Measurements from ENCODE around the gene BMP2K.

Gene BMP2K

DNA sequence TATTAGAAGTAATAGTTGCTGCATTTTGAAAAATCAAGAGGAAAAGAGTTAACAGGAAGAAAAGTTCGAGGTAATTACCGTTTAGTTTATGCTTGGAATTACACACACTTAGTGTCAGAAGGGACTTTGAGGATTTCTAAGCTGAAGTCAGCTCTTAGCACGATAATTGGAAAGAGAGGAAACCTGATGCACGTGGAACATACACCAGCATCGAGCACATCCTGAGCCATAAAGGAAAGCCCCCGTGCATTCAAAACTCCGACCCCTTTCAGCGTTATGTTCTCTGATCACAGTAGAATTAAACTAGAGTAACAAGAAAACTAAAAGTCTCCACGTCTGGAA is 163.5 kb downstream of the BMP2K start:
- no peak for DNase-seq

DNA sequence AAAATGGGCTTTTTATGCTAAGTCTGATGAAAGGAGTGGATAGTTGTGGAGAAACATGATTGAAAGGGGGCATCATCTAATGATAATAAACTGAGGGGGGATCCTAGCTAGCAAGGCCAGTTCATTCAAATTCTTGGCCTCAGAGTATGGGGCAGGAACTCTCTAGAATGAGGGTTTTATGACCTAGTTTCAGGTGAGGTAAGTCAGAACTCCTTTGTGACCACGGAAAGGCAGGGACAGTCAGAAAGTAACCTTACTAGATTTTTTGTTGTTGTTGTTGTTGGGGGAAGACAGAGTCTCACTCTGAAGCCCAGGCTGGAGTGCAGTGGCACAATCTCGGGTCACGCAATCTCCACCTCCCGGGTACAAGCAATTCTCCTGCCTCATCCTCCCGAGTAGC is 164.6 kb downstream of the BMP2K start:
- DNase-seq: no peak

DNA sequence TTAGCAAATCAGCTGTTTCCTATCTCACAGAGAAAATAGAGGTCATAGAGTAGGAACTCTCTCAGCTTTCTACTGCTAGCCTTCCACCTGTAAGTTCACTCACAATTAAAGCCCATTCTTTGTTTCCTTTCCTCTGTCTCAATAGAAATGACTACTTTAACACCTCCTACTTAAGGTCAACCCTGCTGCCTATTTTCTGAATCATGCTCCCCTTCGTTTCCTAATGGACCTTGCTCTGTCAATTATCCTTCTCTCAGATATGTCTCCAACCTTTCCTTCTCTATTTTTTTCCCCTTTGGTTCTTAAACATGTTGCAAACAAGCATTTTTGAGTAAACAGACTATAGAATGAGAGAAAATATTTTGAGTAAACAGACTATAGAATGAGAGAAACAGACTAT is 168.2 kb downstream of the BMP2K start:
- no peak for DNase-seq

DNA sequence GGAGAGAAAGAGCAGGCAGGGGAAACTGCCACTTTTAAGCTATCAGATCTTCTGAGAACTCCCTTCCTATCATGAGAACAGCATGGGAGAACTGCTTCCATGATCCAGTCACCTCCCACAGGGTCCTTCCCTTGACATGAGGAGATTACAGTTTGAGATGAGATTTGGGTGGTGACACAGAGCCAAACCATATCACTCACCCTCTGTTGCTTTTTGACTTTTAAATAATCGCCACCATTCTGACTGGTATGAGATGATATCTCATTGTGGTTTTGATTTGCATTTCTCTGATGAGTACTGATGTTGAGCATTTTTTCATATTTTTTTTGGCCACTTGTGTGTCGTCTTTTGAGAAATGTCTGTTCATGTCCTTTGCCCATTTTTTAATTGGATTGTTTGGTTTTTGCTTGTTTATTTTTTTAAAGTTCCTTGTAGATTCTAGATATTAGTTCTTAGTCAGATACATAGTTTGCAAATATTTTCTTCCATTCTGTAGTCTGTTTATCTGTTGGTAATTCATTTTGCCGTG is 169.6 kb downstream of the BMP2K start:
- no peak for DNase-seq

DNA sequence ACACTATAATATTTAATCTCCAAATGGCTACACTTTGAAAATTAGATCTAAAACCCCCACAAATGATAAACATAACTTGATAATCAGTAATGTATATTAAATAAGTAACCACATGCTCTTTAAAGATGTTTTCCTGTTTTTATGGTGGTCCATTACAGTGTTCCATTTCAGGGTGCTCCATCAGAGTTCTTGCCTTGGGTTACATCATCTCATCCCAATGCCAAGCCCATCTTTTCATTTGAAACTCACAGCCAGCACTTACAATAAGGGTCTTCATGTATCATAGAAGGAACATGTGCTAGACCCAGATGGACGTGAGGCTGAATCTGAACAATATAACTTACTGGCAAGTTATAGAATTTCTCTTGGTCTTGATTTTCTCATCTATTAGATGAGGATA is 173.6 kb downstream of the BMP2K start:
- DNase-seq: no peak

DNA sequence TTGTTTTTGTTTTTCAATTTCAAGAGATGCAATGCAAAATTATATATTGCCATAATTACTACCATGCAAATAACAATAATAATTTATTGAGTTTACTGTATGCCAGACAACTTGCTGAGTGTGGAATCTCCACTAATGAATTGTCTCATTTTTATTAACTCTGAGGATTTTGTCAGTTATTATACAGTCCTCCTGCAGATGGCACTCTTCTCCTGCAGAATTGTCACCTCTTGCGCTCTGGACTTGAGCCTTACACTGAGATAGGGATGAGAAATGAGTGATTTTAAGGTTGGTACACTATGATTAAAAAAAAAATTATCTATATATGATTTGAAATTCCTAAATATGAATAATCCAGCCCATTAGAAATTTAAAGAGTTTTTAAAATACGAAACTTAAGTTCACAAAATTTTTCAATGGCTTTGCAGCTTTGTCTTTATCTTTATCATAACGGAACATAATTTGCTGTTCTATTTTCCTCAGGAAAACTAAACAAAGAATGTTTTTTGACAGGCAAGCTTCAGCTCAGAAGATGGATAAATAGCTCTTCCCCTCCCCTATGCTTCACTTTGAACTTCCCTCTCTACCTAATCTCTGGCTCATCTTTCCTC is 175.8 kb downstream of the BMP2K start:
- no peak for DNase-seq

DNA sequence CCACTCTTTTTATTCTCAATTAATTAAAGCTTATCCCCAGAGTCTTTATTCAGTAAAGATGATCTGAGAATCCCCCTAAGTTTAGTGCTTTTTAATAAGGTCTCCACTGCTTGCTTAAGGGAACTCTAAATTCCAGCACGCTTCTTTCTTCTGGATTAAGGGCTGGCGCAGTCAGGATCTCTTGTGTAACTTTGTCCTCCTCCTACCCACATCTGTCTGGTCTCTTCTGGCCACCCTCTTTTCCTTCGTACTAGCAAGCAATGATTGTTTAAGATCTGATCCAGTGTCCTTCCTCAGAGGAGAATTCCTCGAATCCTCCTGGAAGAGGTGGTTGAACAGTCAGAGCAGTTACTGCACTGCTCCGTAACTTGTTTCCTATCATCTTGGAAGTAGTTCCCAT is 177.1 kb downstream of the BMP2K start:
- no peak for DNase-seq

DNA sequence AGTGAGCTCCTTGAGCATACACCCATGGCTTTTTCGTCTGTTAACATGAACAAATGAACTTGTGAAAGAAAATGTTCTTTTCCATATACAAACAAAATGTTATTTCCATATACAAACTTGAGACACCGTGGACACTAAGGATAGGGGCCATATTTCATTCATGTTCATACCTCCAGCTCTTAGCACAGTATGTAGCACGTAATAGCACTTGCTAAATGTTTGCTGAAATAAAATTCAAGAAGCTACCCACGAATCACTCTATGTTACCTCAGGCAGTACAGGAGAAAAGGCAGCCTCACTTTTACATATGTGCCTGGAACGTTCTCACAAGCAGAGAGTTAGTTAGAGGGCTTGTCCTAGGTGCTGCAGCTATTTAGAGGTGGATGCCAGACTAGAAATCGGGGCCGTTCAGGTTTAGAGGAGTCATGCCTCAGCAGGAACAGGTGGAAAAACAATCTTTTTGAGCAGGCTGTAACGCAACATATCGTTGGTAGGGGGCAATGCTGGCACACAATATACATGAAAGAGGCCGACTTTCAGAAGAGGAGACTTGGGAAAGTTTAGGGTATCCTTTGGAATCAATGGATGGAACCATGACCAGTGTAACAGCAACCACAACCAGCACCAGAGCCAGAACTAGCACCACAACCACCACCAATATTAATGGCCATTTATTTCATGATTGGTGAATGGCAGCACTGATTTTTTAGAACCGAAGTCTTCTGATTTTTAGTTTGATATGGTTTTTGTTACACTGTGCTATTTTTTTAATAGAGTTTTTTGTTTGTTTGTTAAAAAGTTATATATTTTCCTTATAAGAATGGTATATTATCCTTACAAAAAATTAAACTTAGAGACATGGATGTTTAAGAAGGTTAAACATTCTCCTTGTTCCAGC is 177.9 kb downstream of the BMP2K start:
- no peak for DNase-seq

DNA sequence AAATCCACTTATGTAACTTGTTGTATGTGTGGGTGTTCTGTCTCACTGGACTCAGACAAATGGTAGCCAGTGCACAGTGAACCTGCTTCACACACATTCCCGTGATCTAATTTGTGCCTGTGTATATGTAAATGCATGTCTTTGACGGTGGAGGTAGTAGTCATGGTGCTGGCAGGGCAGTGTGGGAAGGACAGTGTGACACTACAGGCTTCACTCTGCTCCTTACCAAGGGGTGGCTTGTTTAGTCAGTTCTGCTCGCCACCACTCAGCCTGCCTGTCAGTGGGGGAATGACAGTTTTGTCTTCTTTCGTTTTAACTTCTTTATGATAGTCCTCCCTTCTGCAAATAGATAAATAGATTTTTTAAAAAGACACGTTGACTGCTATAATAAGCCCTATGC is 180.8 kb downstream of the BMP2K start:
- no peak for DNase-seq

DNA sequence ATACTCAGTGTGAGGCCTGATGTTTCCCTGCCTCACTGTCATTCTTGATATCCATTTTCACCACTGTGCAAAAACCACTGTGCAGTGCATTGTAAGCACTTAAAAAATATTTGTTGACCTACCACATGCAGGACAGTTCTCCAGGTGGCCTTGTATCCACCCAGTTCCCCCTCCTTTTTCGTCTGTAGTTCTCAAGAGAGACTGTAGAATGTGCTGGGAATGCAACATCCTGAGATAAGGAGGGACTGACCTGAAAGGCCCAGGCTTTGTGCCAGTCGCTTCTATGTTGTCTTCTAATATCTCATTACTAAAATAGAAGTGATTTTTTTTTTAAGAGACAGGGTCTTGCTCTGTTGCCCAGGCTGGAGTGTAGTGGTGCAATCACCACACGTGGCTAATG is 184.8 kb downstream of the BMP2K start:
- DNase-seq: no peak

Measured in NK-92 treated with Interleukin-12 subunit alpha and Interleukin-12 subunit beta, amount 100 ng/mL, for 24 hours (cell line).